ENCODE measurements around the gene KIAA0513.
A peak's percentile ranks its signal among the peaks of the same experiment; 100 is the strongest.

Gene KIAA0513

DNA sequence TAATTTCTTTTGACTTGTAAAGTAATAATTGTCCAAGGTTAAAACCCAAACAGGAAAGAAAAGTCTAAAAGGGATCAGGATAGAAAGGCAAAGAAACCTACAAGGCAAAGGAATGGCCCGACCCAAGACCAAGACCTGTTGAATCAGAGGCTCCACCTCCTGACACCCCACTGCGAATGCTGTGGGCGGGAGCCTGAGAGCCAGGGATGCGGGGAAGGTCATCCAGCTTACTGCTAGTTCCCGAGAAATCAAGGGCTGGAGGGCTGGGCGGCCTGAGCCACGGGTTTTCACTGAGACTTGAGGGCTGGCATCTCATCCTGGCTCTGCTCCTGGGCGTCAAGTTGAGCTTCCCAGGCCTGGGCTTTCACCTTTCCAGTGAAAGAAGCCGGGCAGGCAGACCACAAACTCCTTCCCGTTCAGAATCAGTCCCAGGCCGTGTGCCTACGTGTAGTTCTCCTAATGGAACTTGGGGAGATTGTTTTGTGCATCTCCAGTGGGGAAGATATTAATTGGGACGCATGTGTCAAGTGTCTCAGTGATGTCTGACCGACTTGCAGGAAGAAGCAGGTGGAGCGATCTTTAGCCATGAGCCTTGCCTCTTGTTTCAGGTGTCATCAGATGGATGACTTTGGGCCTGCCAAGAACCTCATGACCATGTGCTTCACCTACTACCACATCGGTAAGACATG, 47.8 kb downstream of the KIAA0513 start:
- DNase-seq, result no peak

DNA sequence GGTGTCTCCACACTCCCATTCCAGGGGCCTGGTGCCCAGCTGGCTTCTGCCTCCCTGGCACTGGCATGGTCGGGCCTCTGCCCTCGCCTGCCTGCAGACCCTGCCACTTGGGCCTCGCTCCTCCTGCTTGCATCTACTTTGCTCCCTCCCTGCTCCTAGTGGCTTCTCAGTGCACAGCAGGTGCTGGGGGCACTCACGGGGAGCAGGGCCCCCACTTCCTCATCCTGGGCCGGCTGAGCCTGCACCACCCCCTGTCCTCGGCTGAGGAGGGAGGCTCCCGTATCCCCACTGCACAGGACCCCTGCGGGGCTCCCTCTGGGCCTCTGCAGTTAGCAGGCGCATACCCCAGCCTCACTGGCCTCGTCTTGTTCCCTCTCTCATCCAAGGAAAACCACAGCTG, 49.4 kb downstream of the KIAA0513 start:
- DNase-seq, result no peak

DNA sequence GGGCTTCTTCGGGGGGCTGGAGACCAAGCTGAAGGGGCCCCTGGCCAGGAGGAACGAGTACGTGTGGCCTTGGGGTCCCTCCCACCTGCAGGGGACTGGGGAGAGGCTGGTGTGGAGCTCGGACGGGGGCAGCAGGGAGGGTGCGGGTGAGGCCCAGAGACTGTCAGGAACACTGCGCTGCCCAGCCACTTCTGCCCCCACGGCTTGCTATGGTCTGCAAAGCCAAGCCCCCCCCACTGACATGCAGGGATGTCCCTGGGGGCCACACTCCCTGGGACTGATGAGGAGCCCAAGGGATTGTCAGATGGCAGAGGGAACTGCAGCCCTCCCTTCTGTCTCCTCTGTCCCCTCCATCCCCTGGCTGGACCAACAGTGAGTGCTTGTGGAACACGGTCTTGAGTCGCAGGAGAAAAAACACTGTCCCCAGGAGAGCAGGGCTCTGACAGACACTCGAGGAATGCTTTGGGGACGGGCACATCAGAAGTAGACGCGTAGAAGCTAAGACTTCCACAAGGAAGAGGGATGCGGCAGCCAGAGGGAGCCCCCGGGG, 50.1 kb downstream of the KIAA0513 start:
- DNase-seq, result no peak

DNA sequence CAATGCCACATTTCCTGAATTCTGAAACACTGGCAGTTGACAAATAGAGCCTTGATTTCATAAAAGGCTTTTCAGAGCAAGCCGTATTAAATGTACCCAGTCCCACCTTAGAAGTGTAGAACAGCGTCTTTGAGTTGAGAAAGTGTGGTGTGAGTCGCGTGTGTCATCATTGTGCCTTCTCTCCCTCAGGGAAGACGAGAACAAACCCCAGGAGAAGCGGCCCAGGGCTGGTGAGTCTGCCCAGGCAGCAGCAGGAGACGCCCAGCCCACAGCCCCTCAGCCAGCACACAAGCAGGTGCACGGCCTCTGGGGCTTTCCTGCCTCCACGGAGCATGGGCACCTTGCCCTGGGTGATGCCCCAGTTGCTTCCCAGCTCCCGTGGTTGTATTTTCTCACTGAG, 50.6 kb downstream of the KIAA0513 start:
- no peak for DNase-seq

DNA sequence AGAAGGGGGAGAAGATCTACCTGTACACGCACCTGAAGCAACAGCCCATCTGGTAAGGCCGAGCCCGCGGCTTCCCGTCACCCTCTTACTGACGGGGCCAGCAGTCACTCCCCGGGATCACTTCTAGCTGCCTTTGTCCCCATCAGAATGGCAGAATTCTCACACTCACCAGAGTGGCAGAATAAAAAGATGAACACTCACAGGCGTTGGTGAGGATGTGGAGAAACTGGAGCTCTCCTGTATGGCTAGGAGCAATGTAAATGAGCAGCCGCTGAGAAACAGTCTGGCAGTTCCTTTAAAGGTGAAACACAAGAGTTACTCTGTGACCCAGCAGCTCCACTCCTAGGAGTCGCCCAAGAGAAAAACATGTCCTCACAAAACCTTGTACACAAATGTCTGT, 51.4 kb downstream of the KIAA0513 start:
- DNase-seq, result no peak

DNA sequence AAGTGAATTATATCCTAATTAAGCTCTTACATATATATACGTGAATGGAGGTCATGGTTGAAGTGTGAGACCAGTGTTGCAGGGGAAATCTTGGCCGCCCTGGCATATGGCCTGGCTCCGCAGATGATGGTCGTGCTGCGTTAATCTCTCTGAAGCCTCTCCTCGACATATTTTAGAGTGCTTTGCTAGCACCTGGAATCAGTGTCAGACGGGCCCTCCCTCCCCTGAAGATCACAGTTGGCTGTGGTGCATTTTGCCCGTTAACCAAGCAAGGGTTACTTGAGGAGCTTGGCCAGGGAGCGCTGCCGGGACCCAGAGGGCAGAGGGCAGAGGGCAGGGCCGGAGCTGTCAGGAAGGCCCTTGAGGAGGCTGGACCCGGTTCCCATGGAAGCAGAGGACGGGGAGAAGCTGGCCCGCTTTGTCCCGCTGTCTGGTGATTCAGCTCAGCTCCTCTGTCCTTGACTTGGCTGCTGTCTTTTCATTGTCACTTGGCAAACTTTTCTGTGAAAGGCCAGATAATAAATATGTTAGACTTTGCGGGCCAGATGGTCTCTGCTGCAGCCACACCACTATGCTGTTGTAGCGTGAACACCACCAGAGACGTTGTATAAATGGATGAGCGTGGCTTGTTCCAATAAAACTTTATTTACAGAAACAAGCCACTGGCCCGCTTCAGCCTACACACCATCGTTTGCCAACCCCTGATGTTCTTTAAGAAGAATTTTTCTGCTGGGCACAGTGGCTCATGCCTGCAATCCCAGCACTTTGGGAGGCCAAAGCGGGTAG, 52.4 kb downstream of the KIAA0513 start:
- DNase-seq, result no peak

DNA sequence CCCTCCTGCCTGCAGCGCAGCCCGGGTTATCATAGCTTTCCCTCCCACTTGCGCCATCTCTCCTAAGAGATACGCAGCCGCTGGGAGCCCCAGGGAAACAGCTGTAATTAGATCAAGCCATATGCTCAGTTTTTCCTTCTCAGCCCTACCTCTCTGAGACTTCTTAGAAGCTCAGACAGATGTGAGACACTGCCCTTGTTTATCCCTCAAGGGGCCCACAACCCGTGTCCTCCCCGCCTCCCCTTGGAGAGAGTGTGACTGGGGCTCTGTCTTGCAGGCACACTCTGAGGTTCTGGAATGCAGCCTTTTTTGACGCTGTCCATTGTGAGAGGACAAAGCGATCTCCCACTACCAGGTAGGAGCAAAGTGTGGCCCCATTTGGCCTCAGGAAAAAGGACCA, 53.4 kb downstream of the KIAA0513 start:
- DNase-seq, result no peak

DNA sequence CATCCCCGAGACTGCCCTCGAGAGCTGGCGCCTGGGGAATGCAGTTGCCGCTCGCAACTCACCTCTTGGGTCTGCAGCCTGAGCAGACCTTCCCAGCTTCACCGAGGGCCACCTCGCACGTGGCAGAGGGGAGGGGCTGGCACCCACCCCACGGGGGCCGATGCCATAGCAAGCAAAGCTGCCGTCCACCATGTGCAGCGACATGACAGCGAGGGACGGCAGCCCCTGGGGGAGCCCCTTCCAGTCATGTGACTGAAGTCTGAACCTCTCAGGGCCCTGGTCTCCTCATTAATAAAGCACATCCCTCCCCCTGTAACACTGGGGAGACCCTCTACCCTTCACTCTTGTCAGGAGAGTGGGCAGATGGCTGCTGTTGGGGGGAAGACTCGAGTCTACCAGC, 54.2 kb downstream of the KIAA0513 start:
- no peak for DNase-seq

DNA sequence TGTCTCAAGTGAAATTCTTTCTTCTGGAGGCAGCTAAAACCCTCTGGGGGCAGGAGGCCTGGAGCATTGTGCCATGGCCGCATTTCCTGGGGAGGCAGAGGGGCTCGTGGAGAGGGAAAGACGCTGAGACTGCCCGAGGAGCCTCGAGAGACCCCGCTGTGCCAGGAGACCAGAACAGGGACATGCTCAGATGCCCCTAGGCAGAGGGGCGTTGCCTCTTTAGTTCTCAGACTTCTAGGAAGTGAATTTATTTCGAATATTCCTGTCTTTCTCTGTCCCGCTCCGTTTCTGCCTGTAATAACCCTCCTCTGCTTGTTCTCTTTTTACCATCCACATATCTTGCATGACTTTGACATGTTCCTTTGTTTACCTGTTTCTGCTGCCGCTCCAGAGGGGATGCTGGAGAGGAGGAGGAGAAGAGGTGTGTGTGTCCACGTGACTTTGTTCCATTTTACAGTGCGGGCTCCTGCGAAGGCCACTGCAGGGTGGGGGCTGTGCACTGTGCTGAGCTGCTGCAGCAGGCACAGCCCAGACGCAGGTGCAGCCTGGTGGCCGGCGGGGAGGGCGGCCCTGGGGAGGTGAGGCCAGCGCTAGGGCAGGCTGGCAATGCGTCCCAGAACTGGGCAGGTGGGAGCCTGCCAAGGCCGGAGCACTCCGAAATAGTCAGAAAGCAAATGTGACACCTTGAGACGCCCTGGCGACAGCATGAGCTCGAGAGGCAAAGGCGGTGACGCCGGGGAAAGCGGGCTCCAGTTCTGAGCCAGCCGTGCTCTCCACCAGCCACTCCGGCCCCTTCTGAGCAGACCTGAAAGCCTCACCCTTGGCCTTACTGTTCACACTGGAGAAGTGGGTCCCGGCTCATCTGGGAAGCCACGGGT, 54.8 kb downstream of the KIAA0513 start:
- DNase-seq, result no peak

DNA sequence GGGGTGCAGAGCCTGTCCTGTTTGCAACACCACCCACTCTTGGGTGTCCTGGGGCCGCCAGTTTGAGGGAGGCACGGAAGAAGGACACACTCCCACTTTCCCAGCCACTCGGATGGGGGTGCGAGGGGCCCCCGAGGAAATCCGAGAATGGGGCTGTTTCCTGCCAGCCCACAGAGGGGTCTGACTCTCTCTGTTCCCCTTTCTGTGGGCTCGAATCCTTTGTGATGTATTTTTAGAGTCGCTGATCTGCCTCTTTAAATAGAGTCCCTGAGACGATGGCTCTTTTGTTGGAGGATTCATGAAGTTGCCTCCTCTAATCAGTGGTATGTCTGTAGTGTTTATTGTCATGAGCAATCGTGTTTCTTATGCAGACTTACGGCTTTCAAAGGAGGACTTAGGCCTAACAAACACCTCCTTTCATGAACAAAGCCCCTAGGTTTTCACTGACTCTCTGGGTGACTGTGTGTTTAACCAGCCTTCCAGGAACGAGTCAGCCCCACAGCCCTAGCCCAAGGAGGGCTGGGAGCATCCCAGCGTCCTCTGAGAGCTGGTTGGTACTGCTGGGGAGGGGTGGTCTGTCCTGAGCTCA, 55.5 kb downstream of the KIAA0513 start:
- DNase-seq, result no peak

DNA sequence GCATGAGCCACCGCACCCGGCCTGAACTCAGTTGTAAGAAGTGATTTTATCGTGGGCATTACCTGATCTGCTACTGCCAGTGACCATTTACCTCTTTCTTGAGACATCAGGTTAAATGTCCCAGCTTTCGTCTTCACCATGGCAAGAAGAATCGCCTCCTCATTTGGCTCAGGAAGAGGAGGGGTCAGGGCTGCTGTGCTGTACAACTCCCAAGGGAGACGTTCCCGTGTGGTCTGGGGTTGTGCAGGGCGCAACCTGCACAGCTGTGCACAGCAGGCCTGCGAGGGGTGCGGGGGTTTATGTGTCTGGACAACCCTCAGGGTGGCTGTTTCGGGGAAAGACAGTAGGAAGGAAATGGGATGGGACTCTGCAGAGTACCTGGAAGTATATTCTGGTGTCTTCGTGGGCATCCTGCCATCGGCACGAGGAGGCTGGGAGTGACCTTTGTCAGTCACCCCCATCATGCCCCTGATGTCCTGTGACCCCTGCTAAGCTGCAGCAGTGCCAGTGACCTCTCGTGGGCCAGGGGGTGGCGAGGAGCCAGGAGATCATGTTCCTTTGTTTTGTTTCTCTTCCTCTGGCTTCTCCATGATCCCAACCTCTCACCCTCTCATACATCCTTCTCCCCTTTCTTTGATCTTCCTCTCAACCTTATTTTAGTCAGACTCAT, 57.4 kb downstream of the KIAA0513 start:
- DNase-seq, result no peak

DNA sequence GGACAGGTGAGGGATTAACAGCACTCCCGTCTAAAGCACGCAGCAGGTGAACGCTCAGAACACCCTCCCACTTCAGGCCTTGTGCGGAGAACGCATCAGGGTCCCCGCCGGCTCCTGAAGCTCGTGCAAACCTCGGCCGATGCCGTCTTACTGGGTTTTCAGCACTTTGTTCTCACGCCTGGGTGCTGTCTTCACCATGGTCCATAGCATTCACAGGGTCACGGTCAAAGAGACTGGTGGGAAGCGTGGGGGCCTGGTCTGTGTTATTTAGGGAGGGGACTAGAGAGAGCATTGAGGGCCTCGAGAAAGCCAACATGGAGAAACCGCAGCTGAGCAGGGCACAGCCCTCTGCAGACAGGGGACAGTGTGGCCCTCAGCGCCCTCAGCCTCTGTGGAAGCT, 58.1 kb downstream of the KIAA0513 start:
- no peak for DNase-seq

DNA sequence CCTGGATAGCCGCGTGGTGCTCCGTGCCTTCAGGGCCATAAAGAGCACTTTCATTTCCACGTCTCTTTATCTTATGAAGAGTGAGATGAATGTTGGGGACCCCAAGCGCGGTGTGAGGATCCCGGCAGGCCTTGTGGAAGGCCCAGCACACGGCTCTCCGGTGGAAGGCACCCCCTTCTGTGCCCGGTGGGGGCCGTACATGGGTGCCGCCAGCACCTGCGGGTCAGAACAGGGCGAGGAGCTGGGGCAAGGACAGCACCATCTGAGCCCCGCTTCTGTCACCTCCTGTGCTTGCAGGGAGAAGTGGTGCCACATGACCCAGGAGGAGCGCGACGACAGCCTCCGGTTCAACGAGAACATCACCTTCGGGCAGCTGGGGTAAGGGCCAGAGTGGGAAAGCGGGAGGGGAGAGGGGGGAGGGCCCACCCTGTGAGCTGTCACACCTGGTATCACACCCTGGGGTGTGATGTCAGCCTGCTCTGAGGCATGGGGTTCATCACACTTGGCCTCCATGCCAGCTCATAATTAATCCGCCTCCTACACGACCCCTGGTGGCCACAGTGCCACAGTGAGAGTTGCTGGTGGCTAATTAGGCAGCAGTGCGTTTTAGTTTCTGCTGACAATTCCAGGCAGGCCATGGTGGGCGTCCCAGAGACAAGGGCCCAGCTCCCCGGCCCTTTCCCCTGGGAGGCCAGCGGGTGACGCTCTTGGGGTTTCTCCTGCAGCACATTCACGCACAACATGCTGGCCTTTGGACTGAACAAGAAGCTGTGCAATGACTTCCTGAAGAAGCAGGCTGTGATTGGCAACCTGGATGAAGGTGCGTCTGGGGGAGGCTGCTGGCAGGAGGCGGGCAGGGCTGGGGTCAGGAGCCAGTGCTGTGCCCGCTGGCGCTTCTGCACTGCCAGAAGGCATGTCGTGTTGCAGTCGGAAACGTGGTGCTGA, 59.0 kb downstream of the KIAA0513 start:
- DNase-seq, result peak; percentile 81

DNA sequence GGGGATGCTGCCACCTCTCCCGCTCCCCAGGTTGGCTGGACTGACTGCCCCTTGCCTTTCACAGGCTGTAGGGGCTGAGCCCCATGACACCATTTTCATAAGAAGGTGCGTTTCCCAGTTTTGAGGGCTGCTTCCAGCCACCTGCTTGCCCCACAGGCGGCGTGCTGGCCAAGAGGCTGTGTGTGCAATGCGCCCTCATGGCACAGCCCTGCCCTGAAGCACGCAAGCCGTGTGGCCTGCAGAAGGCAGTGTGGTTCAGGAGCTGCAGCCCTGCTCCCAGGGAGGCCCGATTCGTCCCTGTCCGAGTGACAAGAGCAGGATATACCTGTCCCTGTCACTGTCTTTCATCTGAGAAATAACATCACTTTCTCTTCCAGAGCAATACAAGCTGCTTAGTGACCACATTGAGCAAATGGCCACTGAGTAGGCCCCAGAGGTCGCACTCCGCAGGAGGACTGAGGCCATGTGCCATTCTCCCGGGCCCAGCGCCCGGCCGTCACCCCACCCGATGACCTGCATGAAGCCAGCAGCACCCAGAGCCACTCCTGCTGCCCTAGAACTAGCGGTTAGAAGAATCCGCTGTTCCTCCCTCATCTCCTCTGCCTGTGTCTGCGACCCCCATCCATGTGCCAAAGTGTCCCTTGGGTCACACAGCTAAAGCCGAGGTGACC, 60.4 kb downstream of the KIAA0513 start:
- no peak for DNase-seq

DNA sequence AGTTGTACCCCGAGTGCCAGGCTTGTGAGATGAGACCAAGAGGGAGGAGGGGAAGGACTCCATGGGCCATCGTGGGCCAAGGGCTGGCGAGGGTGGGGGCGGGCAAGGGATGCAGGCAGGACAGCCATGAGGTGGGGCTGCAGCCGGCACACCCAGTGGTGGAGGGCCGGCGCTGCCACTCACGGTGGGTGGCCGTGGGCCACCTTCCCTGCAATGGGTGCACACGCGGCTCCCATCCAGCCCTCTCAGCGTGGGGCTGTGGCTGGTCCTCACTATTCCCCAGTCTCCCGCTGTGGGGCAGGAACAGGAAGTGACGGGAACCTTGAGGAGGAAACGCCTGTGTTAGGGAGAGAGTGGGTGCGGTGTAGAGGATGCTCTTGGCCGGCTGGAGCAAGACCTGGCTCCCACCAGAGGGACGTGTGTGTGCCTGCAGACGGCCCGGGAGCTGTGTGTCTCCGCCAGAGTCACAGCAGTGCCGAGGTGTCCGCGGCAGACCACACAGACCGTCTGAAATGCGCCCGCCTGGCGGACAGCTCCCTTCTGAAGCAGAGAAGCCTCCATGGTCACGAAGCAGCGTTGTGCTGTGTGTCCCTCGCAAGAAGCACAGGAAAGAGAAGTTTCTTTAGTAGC, 61.1 kb downstream of the KIAA0513 start:
- no peak for DNase-seq

DNA sequence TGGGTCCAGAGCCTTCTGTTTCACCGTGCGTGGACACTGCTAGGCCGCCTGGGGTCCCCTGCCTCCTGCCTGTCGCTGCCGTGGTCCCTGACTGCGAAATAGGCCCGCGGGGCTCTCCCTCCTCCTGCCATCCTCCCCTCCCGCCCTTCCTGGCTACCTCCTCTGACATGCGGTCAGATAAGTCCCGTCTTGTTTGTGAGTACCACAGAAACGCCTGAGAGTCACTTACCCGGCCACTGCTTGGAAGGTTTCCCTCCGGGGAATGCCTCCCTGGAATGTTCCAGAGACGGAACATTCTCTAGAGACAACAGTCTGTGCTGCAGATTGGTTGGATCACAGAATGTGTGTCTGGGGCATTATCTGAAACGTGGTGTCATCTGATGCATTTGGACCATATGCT, 61.9 kb downstream of the KIAA0513 start:
- DNase-seq, result no peak

DNA sequence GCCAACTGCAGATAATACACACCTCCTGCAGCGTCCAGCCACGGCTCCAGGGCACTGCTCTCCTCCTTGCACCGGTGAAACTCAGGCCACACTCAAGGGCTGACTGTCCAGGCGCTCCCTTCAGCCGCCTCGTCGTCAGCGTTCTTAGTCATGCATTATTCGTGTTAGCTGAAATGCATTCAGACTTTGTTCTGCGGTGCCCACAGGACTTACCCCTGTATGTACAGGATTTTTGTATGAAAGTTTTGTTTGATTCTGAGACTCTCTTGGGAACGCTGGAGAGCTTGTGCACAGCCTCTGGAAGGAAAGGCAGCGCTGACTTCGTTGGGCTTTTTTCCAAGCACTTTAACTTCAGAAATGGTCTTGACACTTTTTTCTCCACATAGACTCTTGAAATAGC, 62.6 kb downstream of the KIAA0513 start:
- no peak for DNase-seq

DNA sequence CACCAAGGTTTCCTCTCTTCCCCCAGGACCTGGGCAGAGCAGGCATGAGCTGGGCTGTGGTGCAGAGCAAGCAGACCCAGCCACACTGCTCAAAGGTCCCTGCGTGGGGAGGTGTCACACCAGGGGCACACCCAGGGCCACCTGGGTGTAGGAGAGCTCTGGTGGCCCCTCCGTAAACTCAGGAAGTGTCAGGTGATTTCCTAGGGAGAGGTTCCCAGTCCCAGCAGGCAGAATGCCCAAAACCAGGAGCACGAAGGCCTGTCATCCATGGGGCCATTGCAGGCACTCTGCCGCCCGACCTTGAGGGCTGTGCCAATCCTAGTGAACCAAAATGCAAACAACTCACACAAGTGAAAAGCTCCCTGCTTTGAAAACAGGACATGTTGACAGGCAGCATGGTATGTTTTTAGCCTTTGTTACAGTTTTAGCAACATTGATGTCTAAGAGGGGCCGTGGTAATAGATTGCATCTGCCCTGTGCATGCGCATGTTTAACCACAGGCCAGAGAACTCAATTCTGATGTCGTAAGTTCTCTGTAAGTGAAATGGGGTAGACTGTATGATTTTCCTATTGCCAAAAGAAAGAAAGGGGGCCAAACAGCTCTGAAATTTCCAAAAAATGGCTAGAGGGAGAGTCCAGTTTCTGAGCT, 63.4 kb downstream of the KIAA0513 start:
- DNase-seq, result peak; percentile 43

DNA sequence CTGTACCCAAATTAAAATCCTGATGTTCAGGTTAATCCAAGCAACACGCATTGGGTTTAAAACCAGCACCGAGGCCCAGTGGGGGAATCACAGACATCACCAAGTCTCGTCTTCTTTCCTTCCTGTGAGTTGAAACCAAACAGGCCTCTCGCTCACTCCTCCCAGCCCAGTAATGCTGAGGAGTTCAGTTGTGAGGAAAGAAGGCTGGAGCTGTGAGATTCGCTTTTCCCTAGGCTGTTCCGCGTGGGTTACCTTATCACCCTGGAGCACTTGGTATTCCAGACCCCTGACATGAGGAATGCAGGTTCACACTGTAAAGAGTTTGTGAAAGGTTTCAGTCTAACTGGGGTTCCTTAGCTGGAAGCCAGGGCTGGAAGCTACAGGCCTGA, 63.9 kb downstream of the KIAA0513 start:
- no peak for DNase-seq

DNA sequence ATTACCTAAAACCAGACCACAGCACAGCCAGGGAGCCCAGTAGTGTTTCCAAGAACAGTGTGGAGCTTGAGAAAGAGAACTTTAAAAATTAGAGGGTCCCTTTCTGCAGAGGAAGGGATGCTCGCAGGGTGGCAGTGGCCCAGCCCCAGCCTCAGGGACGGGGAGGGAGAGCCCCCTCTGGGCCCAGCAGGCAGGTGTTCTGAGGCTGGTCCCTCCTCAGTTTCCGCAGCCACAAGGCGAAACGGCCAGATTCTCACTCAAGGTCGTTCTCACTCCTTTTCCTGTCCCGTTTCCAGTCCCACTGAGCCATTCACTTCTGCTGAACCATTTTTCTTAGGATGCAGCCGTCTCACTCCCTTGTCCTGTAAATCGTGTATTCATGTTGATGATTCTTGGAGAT, 64.7 kb downstream of the KIAA0513 start:
- no peak for DNase-seq
